PC-9 (cell line): ENCODE measurements around the gene PPM1B. TPM values are rescaled to one million over a fixed set of nuclear protein-coding genes. Genes with fewer than 3 reads are reported as not detected.

Experiments used
- BruUV-seq: library from RNA; stranded (reverse); fragments of 400-500 nt; replicated peaks from 2 replicates; lab custom pipeline; 2021; lab: Mats Ljungman, UMichigan
- CTCF ChIA-PET: fragments of 300-600 bp; sonication (Branson Sonifier 250); formaldehyde crosslinking; loops from one replicate; lab custom pipeline; 2022; ENCODE audit warnings: antibody characterized with exemption; lab: Charles Lee
- POLR2A ChIA-PET: fragments of 300-600 bp; sonication (Branson Sonifier 250); formaldehyde crosslinking; loops from one replicate; lab custom pipeline; 2022; ENCODE audit warnings: antibody characterized with exemption; ENCODE audit not compliant: unreplicated experiment; lab: Charles Lee
- DNase-seq, 2 experiments: peaks; one replicate each; pipeline versions ENCODE4 v3.0.0 to v3.0.0-alpha.2; 2015 to 2022; ENCODE audit warnings: mixed read lengths in 1 of 2
- H2AFZ ChIP-seq: fragments of 200-600 bp; sonication (generic); 2 replicates; pipeline ENCODE4 v1.8.1; 2017; ENCODE audit warnings: antibody characterized with exemption
- H3F3A ChIP-seq: fragments of 200-600 bp; sonication (generic); 2 replicates; pipeline ENCODE4 v1.8.1; 2017; ENCODE audit warnings: antibody characterized with exemption, mild to moderate bottlenecking, low read depth; ENCODE audit not compliant: insufficient read depth
- H3K27ac ChIP-seq: fragments of 200-600 bp; sonication (generic); 2 replicates; pipeline ENCODE4 v1.6.1; 2016; ENCODE audit warnings: mixed run types
- H3K27me3 ChIP-seq: fragments of 200-600 bp; sonication (generic); 2 replicates; pipeline ENCODE4 v1.6.1; 2016; ENCODE audit warnings: low read depth, mixed run types; ENCODE audit not compliant: insufficient read depth
- H3K36me3 ChIP-seq: fragments of 200-600 bp; sonication (generic); 2 replicates; pipeline ENCODE4 v1.6.1; 2016; ENCODE audit warnings: low read depth, mixed run types
- H3K4me1 ChIP-seq: fragments of 200-600 bp; sonication (generic); replicated peaks from 2 replicates; pipeline ENCODE4 v1.6.1; 2016; ENCODE audit warnings: mixed run types; ENCODE audit not compliant: insufficient read depth
- H3K4me2 ChIP-seq: fragments of 200-600 bp; sonication (generic); 2 replicates; pipeline ENCODE4 v1.6.1; 2017; ENCODE audit warnings: mixed run types
- H3K4me3 ChIP-seq: fragments of 200-600 bp; sonication (generic); 2 replicates; pipeline ENCODE4 v1.6.1; 2016; ENCODE audit warnings: mixed run types
- H3K79me2 ChIP-seq: fragments of 200-600 bp; sonication (generic); 2 replicates; pipeline ENCODE4 v1.6.1; 2017; ENCODE audit warnings: low read depth, mixed run types
- H3K9me2 ChIP-seq: fragments of 200-600 bp; sonication (generic); 2 replicates; pipeline ENCODE4 v1.8.1; 2017; ENCODE audit warnings: mild to moderate bottlenecking; ENCODE audit not compliant: insufficient read depth
- H3K9me3 ChIP-seq: fragments of 200-600 bp; sonication (generic); 2 replicates; pipeline ENCODE4 v1.8.1; 2016; ENCODE audit warnings: low read depth; ENCODE audit not compliant: insufficient read depth
- H4K20me1 ChIP-seq: fragments of 200-600 bp; sonication (generic); 2 replicates; pipeline ENCODE4 v1.8.1; 2017; ENCODE audit not compliant: insufficient read depth
- CTCF ChIP-seq: fragments of 200-600 bp; sonication (generic); conservative IDR thresholded peaks from 2 replicates; pipeline ENCODE4 v1.6.1; 2017; ENCODE audit warnings: mixed run types, antibody characterized with exemption, mild to moderate bottlenecking, moderate library complexity
- EZH2 ChIP-seq: fragments of 200-600 bp; sonication (generic); IDR thresholded peaks from 2 replicates; pipeline ENCODE4 v1.8.0; 2017; ENCODE audit warnings: antibody characterized with exemption, low read depth
- intact Hi-C: fragments of 100-400 bp; cut with micrococcal nuclease; formaldehyde crosslinking; loops from one replicate; pipeline ENCODE4 v1.10.0; 2022; ENCODE audit not compliant: unreplicated experiment
- total RNA-seq: library from RNA; stranded (reverse); gene quantifications from 2 replicates; pipeline ENCODE4 v1.2.3, GENCODE V29; 2021

PPM1B gene
- total RNA-seq, 1 experiment from 2014 or later = 45.0 TPM

- H3K27me3 ChIP-seq = no peaks in the 10 kb centered on the region
Measured at GRCh38 chr2:44188696-44189095, 20.0 kb downstream of the PPM1B start.

GRCh38 chr2:44189104-44189503 is 20.4 kb downstream of the PPM1B start:
- Histone ChIP-seq H3F3A (no peaks in the 10 kb centered on the region), H3K9me3 (no peaks in the 10 kb centered on the region), H3K4me1 (no peaks in the 10 kb centered on the region), H3K36me3 (no peaks in the 10 kb centered on the region), H3K9me2 (no peaks in the 10 kb centered on the region), H3K27me3 (no peaks in the 10 kb centered on the region), H3K4me3 (no peak overlapping the region), H3K79me2 (peaks cover 83% of the 10 kb centered on the region), H2AFZ (no peak overlapping the region), H4K20me1 (peaks cover 15% of the 10 kb centered on the region; the same call in 1 of the 2 replicates), H3K4me2 (no peak overlapping the region), H3K27ac (no peak overlapping the region)
- BruUV-seq = no TSS peak
- ChIA-PET CTCF (no interaction called here), POLR2A (no interaction called here)
- no peak for DNase-seq
- no peak for TF ChIP-seq EZH2
- TF ChIP-seq CTCF = no peak
- intact Hi-C loops = no loop called here

More at GRCh38 chr2:44188696-44189095, 20.0 kb downstream of the PPM1B start:
- H3K4me2 ChIP-seq = no peak overlapping the region
- H3K9me2 ChIP-seq = no peaks in the 10 kb centered on the region
- H4K20me1 ChIP-seq = peaks cover 15% of the 10 kb centered on the region; the same call in 1 of the 2 replicates
- no peaks in the 10 kb centered on the region for H3F3A ChIP-seq
- DNase-seq = no peak
- H3K79me2 ChIP-seq = peaks cover 82% of the 10 kb centered on the region
- no peak overlapping the region for H3K4me3 ChIP-seq
- H3K4me1 ChIP-seq = no peaks in the 10 kb centered on the region
- no TSS peak for BruUV-seq
- POLR2A ChIA-PET = no interaction called here
- no peaks in the 10 kb centered on the region for H3K36me3 ChIP-seq
- H2AFZ ChIP-seq = no peak overlapping the region
- no peak overlapping the region for H3K27ac ChIP-seq
- intact Hi-C loops = no loop called here
- no peaks in the 10 kb centered on the region for H3K9me3 ChIP-seq
- CTCF ChIA-PET = no interaction called here
- TF ChIP-seq CTCF = no peak
- no peak for TF ChIP-seq EZH2

DNA sequence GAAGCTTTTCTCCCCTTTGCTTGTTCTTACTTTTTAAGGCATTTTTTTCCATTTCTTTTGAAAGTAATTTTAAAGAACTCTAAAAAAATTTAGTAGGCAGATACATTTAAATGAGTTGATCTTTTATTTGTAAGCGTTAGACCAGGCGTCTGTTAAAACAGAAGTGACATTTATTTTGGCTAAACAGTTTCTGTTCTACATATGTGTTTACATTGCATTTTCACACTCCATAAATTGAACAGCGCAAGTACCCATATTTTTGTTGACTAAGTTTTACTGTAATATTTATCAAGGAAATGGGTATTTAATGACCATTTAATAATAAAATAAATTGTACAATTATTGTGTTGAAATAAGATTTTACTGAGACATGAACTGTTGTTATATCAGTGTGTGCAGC is 21.9 kb downstream of the PPM1B start:
- Histone ChIP-seq H3K36me3 (no peaks in the 10 kb centered on the region), H3K9me2 (no peaks in the 10 kb centered on the region), H3K9me3 (no peaks in the 10 kb centered on the region), H3K27me3 (no peaks in the 10 kb centered on the region), H3K4me2 (no peak overlapping the region), H4K20me1 (peaks cover 15% of the 10 kb centered on the region; the same call in 1 of the 2 replicates), H3F3A (no peaks in the 10 kb centered on the region), H3K79me2 (peaks cover 80% of the 10 kb centered on the region), H3K27ac (no peak overlapping the region), H3K4me1 (no peaks in the 10 kb centered on the region), H3K4me3 (no peak overlapping the region), H2AFZ (no peak overlapping the region)
- BruUV-seq = no TSS peak
- no peak for DNase-seq
- no peak for TF ChIP-seq CTCF
- no peak for TF ChIP-seq EZH2
- ChIA-PET POLR2A (no interaction called here), CTCF (no interaction called here)
- intact Hi-C loops = no loop called here
